Measurements from ENCODE around the gene IKZF3.

The IKZF3 gene

DNA sequence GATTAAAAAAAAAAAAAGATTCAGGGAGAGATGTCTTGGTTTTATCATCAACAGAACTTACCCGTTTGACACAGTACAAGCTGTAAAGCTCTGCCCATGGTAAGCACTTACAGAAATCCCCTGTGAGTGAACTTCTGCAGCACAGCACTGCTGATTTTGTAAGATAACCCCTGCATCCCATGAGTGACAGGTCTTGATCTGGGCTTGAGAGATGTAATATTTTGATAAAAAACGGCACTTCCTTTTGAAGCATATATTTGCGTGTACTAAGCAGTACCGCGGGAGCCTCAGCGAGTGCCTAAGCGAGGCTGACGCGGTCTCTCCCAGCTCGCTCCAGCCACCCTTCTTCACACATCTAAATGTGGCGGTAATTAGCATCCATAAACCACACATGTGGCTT, 50.5 kb downstream of the IKZF3 start:
- no peak for DNase-seq (ENCODE audit: low spot score)
- TF ChIP-seq, protein P1, sequence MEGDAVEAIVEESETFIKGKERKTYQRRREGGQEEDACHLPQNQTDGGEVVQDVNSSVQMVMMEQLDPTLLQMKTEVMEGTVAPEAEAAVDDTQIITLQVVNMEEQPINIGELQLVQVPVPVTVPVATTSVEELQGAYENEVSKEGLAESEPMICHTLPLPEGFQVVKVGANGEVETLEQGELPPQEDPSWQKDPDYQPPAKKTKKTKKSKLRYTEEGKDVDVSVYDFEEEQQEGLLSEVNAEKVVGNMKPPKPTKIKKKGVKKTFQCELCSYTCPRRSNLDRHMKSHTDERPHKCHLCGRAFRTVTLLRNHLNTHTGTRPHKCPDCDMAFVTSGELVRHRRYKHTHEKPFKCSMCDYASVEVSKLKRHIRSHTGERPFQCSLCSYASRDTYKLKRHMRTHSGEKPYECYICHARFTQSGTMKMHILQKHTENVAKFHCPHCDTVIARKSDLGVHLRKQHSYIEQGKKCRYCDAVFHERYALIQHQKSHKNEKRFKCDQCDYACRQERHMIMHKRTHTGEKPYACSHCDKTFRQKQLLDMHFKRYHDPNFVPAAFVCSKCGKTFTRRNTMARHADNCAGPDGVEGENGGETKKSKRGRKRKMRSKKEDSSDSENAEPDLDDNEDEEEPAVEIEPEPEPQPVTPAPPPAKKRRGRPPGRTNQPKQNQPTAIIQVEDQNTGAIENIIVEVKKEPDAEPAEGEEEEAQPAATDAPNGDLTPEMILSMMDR (IDR thresholded peaks at IDR 0.05; ENCODE audit: extremely low read depth, missing control alignments), result no peak

DNA sequence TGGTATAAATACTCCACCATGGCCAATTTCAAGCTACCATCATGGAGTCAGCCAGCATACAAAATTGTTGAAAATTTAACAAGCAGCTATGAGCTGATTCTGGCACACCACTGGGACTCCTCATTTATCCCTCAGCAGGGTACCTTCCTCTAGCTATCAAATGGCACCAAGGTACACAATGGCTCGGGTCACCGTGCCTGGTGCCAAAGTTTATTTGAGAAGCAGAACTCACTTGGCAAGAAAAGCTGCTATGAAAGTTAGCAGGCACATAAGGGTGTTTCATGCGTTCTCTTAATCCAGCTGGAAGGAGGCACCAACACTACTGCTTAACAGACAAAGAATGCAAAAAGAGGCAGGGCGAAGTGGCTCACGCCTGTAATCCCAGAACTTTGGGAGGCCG, 51.6 kb downstream of the IKZF3 start:
- TF ChIP-seq, protein P1 (IDR thresholded peaks at IDR 0.05; ENCODE audit: extremely low read depth, missing control alignments), result no peak
- DNase-seq (ENCODE audit: low spot score), result no peak

DNA sequence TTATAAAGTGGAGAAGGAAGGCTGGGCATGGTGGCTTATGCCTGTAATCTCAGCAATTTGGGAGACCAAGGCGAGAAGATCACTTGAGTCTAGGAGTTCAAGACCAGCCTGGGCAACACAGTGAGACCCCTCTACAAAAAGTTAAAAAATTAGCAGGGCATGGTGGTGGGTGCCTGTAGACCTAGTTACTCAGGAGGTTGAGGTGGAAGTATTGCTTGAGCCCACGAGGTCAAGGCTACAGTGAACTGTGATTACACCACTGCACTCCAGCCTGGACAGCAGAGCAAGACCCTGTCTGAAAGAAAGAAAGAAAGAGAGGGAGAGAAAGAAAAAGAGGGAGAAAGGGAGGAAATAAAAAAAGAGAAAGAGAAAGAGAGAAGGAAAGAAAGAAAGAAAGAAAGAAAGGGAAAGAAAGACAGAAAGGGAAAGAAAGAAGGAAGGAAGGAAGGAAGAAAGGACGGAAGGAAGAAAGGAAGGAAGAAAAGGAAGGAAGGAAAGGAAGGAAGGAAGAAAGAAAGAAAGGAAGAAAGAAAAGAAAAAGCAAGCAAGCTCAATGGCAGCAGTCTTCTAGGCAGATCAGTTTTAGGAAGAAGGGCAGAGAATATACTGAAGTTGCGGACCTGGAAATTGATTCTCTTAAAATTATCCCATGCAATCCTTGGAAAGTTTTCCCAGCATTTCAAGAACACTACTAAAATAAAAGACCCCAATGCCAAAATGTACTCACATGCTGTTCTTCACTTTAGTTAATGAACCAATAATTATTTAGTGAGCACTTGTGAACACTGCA, 53.0 kb downstream of the IKZF3 start:
- DNase-seq (ENCODE audit: low spot score), result no peak
- TF ChIP-seq, protein P1 (IDR thresholded peaks at IDR 0.05; ENCODE audit: extremely low read depth, missing control alignments), result no peak

DNA sequence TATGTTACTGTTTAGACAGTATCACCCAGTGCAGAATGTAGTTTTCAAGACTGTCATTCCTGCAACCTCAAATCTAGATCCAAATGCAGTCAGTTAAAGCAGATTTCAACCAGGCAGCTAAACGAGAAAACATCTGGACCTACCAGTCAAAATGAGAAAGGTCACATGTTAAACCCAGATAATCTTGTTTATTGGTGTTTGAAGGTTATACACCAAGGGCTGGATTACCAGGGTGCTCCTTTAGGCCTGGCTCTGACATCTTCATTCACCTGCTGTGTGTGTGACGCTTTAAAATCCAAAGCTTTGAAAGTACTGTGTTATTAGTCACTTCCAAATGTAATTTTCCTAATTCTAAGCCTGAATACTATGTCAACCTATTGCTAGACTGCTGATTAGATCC, 54.9 kb downstream of the IKZF3 start:
- TF ChIP-seq, protein P1 (IDR thresholded peaks at IDR 0.05; ENCODE audit: extremely low read depth, missing control alignments), result no peak

DNA sequence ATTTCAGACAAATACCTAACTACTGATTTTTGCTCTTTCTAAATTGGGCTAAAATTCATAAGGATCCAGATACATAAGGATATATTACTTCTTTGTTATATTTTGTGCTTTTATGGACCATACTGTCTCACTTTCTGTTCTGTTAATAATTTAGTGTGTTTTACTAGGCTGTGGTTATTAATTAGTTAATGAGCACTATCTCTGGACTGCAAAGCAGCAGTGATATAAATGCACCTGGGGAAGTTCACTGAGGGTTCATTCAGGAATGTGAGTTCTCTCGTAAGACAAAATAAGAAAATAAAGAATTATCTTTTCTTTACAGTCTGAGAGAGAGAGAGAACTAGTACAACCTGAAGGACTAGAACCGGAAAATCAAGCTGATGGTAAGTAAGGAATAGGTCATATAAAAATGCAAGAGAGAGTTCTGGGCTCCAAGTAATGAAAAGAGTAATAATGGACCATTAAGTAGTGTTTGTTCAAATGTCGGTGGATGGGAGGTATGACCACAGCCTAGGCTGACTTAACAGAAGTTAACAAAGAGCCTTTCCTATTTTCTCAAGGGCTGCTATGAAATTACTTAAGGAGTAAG, 55.6 kb downstream of the IKZF3 start:
- no peak for DNase-seq (ENCODE audit: low spot score)
- TF ChIP-seq, protein P1 (IDR thresholded peaks at IDR 0.05; ENCODE audit: extremely low read depth, missing control alignments), result no peak

More for the DNA sequence above, 54.9 kb downstream of the IKZF3 start:
- no peak for DNase-seq (ENCODE audit: low spot score)

DNA sequence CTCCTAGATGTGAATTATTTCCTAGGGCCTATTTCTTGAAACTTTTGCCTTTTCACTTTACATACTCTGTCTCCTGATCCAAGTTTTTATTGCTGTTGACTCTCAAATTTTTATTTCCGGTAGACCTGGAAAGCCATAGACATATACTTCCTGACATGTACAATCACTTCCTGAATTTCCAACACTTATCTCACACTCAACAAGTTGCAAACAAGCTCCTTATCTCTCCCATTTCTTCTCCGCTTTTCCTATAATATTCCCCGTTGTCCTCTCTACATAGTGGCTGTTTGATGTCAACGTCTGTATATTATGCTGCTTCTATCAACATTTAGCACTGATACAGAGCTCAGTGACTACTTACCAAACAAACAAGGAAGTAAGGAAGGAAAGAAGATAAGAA, 59.3 kb downstream of the IKZF3 start:
- DNase-seq (ENCODE audit: low spot score), result no peak
- TF ChIP-seq, protein P1 (IDR thresholded peaks at IDR 0.05; ENCODE audit: extremely low read depth, missing control alignments), result no peak

DNA sequence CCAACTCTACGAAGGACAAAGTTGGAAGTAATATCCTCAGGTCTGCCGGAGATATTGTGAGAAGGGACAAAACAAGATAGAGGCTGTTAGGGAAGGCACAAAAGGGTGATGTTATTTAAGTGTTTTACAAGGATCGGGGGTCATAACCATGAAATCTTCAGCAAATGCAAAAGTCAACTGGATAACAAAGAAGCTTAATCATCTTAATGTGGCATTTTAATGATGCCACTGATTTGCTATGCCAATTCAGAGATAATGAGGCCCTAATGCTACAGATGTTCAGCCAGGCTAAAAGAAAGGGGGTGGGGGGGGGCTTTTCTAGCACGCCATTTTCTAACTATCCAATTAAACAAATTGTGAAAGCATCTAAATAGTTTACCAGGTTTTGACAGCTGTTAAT, 63.1 kb downstream of the IKZF3 start:
- TF ChIP-seq, protein P1 (IDR thresholded peaks at IDR 0.05; ENCODE audit: extremely low read depth, missing control alignments), result no peak

More for the DNA sequence above, 63.1 kb downstream of the IKZF3 start:
- no peak for DNase-seq (ENCODE audit: low spot score)
